IgD-negative memory B cell (primary cell): ENCODE data around the gene AGR3. TPM values are rescaled to one million over a fixed set of nuclear protein-coding genes. Genes with fewer than 3 reads are reported as not detected.
A peak's percentile ranks its signal among the peaks of the same experiment; 100 is the strongest.

ENCODE experiments used
- H3K27ac Mint-ChIP-seq, 3 donors: one replicate each; pipeline ENCODE4 v1.8.0; 2020 to 2022; ENCODE audit warnings: mild to moderate bottlenecking in 3 of 3, mixed read lengths in 3 of 3, moderate library complexity in 1 of 3
- H3K27me3 Mint-ChIP-seq: one replicate; pipeline ENCODE4 v1.8.0; 2021; ENCODE audit warnings: mixed read lengths
- H3K36me3 Mint-ChIP-seq: one replicate; pipeline ENCODE4 v1.8.0; 2020; ENCODE audit warnings: mild to moderate bottlenecking, mixed read lengths
- H3K4me1 Mint-ChIP-seq, 3 donors: one replicate each; pipeline ENCODE4 v1.8.0; 2020 to 2022; ENCODE audit warnings: mixed read lengths in 3 of 3, mild to moderate bottlenecking in 1 of 3
- H3K4me3 Mint-ChIP-seq, 4 donors: one replicate each; pipeline ENCODE4 v1.8.0; 2020 to 2022; ENCODE audit warnings: mild to moderate bottlenecking in 4 of 4, mixed read lengths in 4 of 4, moderate library complexity in 3 of 4
- H3K9me3 Mint-ChIP-seq, 3 donors: one replicate each; pipeline ENCODE4 v1.8.0; 2020 to 2021; ENCODE audit warnings: mixed read lengths in 3 of 3, mild to moderate bottlenecking in 1 of 3
- polyA plus RNA-seq: library from polyadenylated mRNA; unstranded; fragments of 300-500 nt; fragmentation: Illumina TruSeq; gene quantifications from one replicate; pipeline ENCODE4 v1.2.3, GENCODE V29; 2021

Gene AGR3
- polyA plus RNA-seq, 1 donor from 2014 or later, result not detected

GRCh38 chr7:16913643-16914042 lies 31.9 kb upstream of the AGR3 start:
- Mint-ChIP-seq H3K36me3 (no peaks in the 10 kb centered on the region), H3K27ac (no peak overlapping the region), H3K27me3 (peaks cover 1% of the 10 kb centered on the region), H3K4me1 (peaks cover 4 to 14% (median 7%) of the 10 kb centered on the region in 3 donors), H3K4me3 (no peak overlapping the region), H3K9me3 (peaks cover 0 to 11% (median 0%) of the 10 kb centered on the region in 3 donors)

GRCh38 chr7:16912540-16912939 lies 30.8 kb upstream of the AGR3 start:
- Mint-ChIP-seq H3K4me3 (no peak overlapping the region), H3K36me3 (no peaks in the 10 kb centered on the region), H3K9me3 (peaks cover 0 to 11% (median 0%) of the 10 kb centered on the region in 3 donors), H3K4me1 (peaks cover under 1 to 14% (median 7%) of the 10 kb centered on the region in 3 donors), H3K27ac (no peak overlapping the region), H3K27me3 (peaks cover 1% of the 10 kb centered on the region)

GRCh38 chr7:16908561-16908960 lies 26.8 kb upstream of the AGR3 start:
- Mint-ChIP-seq H3K27ac (no peak overlapping the region), H3K4me3 (no peak overlapping the region), H3K9me3 (peaks cover 0 to 11% (median 0%) of the 10 kb centered on the region in 3 donors), H3K36me3 (no peaks in the 10 kb centered on the region), H3K4me1 (no peaks in the 10 kb centered on the region), H3K27me3 (peaks cover 3% of the 10 kb centered on the region)

- Mint-ChIP-seq H3K36me3 (peaks cover 4% of the 10 kb centered on the region), H3K4me3 (no peak overlapping the region), H3K4me1 (no peaks in the 10 kb centered on the region), H3K9me3 (peaks cover 0 to 3% (median 0%) of the 10 kb centered on the region in 3 donors), H3K27me3 (peaks cover 2% of the 10 kb centered on the region), H3K27ac (no peak overlapping the region)
Observed at GRCh38 chr7:16905300-16906044, 23.7 kb upstream of the AGR3 start.

GRCh38 chr7:16904076-16904475 lies 22.3 kb upstream of the AGR3 start:
- Mint-ChIP-seq H3K36me3 (peaks cover 4% of the 10 kb centered on the region), H3K9me3 (peaks cover 0 to 3% (median 0%) of the 10 kb centered on the region in 3 donors), H3K27ac (no peak overlapping the region), H3K4me1 (no peaks in the 10 kb centered on the region), H3K27me3 (peaks cover 2% of the 10 kb centered on the region), H3K4me3 (no peak overlapping the region)

GRCh38 chr7:16900209-16900768 lies 18.5 kb upstream of the AGR3 start:
- H3K9me3 Mint-ChIP-seq, result peaks cover 0 to 3% (median 1%) of the 10 kb centered on the region in 3 donors
- no peaks in the 10 kb centered on the region for H3K27me3 Mint-ChIP-seq
- H3K36me3 Mint-ChIP-seq, result peaks cover 4% of the 10 kb centered on the region
- H3K4me1 Mint-ChIP-seq, result no peaks in the 10 kb centered on the region
- H3K4me3 Mint-ChIP-seq, result no peak overlapping the region
- no peak overlapping the region for H3K27ac Mint-ChIP-seq

GRCh38 chr7:16891874-16892643 lies 10.3 kb upstream of the AGR3 start:
- Mint-ChIP-seq H3K27ac (no peak overlapping the region), H3K36me3 (no peaks in the 10 kb centered on the region), H3K4me3 (no peak overlapping the region), H3K4me1 (peaks cover 0 to 8% (median 4%) of the 10 kb centered on the region in 3 donors), H3K9me3 (no peaks in the 10 kb centered on the region), H3K27me3 (no peaks in the 10 kb centered on the region)

- Mint-ChIP-seq H3K9me3 (no peaks in the 10 kb centered on the region), H3K36me3 (no peaks in the 10 kb centered on the region), H3K4me1 (peaks cover 0 to 8% (median 4%) of the 10 kb centered on the region in 3 donors)
Observed at GRCh38 chr7:16891338-16891737, 9.6 kb upstream of the AGR3 start.

GRCh38 chr7:16889851-16890415 lies 8.2 kb upstream of the AGR3 start:
- Mint-ChIP-seq H3K4me1 (peaks cover 0 to 8% (median 4%) of the 10 kb centered on the region in 3 donors), H3K27me3 (no peaks in the 10 kb centered on the region), H3K36me3 (no peaks in the 10 kb centered on the region), H3K27ac (no peak overlapping the region), H3K9me3 (no peaks in the 10 kb centered on the region), H3K4me3 (no peak overlapping the region)

More at GRCh38 chr7:16891338-16891737, 9.6 kb upstream of the AGR3 start:
- Mint-ChIP-seq H3K27me3 (no peaks in the 10 kb centered on the region), H3K4me3 (peak overlapping the region in 1 of 4 donors; percentile 70), H3K27ac (no peak overlapping the region)

GRCh38 chr7:16889305-16889704 lies 7.5 kb upstream of the AGR3 start:
- Mint-ChIP-seq H3K4me3 (no peak overlapping the region), H3K27me3 (no peaks in the 10 kb centered on the region), H3K9me3 (no peaks in the 10 kb centered on the region), H3K27ac (no peak overlapping the region), H3K4me1 (peaks cover 0 to 8% (median 4%) of the 10 kb centered on the region in 3 donors), H3K36me3 (no peaks in the 10 kb centered on the region)

GRCh38 chr7:16883918-16884317 lies 2.1 kb upstream of the AGR3 start:
- H3K27ac Mint-ChIP-seq, result no peak overlapping the region
- no peaks in the 10 kb centered on the region for H3K9me3 Mint-ChIP-seq
- no peaks in the 10 kb centered on the region for H3K27me3 Mint-ChIP-seq
- peaks cover 1 to 6% (median 1%) of the 10 kb centered on the region in 3 donors for H3K4me1 Mint-ChIP-seq
- H3K4me3 Mint-ChIP-seq, result no peak overlapping the region
- H3K36me3 Mint-ChIP-seq, result peaks cover 1% of the 10 kb centered on the region

GRCh38 chr7:16880554-16880953 lies 1.2 kb downstream of the AGR3 start:
- no peaks in the 10 kb centered on the region for H3K9me3 Mint-ChIP-seq
- no peak overlapping the region for H3K4me3 Mint-ChIP-seq
- peaks cover 1 to 6% (median 1%) of the 10 kb centered on the region in 3 donors for H3K4me1 Mint-ChIP-seq
- peaks cover 1% of the 10 kb centered on the region for H3K36me3 Mint-ChIP-seq
- no peak overlapping the region for H3K27ac Mint-ChIP-seq
- peaks cover 3% of the 10 kb centered on the region for H3K27me3 Mint-ChIP-seq

- H3K27me3 Mint-ChIP-seq, result peaks cover 3% of the 10 kb centered on the region
- H3K4me3 Mint-ChIP-seq, result no peak overlapping the region
- no peaks in the 10 kb centered on the region for H3K9me3 Mint-ChIP-seq
- H3K4me1 Mint-ChIP-seq, result peaks cover 1 to 6% (median 1%) of the 10 kb centered on the region in 3 donors
- peaks cover 1% of the 10 kb centered on the region for H3K36me3 Mint-ChIP-seq
- H3K27ac Mint-ChIP-seq, result no peak overlapping the region
Observed at GRCh38 chr7:16879181-16879580, 2.6 kb downstream of the AGR3 start.

GRCh38 chr7:16875861-16876260 lies 5.9 kb downstream of the AGR3 start:
- Mint-ChIP-seq H3K27me3 (peaks cover 4% of the 10 kb centered on the region), H3K4me3 (no peak overlapping the region), H3K4me1 (no peaks in the 10 kb centered on the region), H3K36me3 (peaks cover 4% of the 10 kb centered on the region), H3K9me3 (peaks cover 1 to 7% (median 7%) of the 10 kb centered on the region in 3 donors), H3K27ac (no peak overlapping the region)

GRCh38 chr7:16874066-16874465 lies 7.7 kb downstream of the AGR3 start:
- H3K9me3 Mint-ChIP-seq, result peaks cover 1 to 7% (median 7%) of the 10 kb centered on the region in 3 donors
- no peaks in the 10 kb centered on the region for H3K4me1 Mint-ChIP-seq
- H3K4me3 Mint-ChIP-seq, result no peak overlapping the region
- H3K27me3 Mint-ChIP-seq, result peaks cover 4% of the 10 kb centered on the region
- H3K27ac Mint-ChIP-seq, result peak overlapping the region in 1 of 3 donors; percentile 47
- H3K36me3 Mint-ChIP-seq, result peaks cover 4% of the 10 kb centered on the region
